ENCODE results near the gene DGKD.
A peak's percentile ranks its signal among the peaks of the same experiment; 100 is the strongest.
"Not testable (repeated sequence)": the region's sequence is repeated elsewhere in the genome, so short reads cannot be mapped to it uniquely, and the experiment has no call there.

Gene DGKD

GRCh38 chr2:233354971-233355574 is 779 bp downstream of the DGKD start:
- intact Hi-C loops (cut with DNase I) = loop anchor here (5.0 to 10.0 kb wide), 2 partner anchors 32 to 80 kb away; no protein-coding TSS in a partner anchor
- peak in 28 of 42 donors; percentile 13 to 70 (median 45) for DNase-seq

- DNase-seq = peak in 2 of 42 donors; percentile 4 to 12
- intact Hi-C loops (cut with DNase I) = loop anchor here (10.0 kb wide), 1 partner anchor 79 kb away; no protein-coding TSS in a partner anchor
These were observed 1.6 kb downstream of the DGKD start for GRCh38 chr2:233355916-233356315.

GRCh38 chr2:233356546-233357308 is 2.4 kb downstream of the DGKD start:
- peak in 2 of 42 donors; percentile 5 to 12 for DNase-seq
- intact Hi-C loops (cut with DNase I) = loop anchor here (10.0 kb wide), 1 partner anchor 78 kb away; no protein-coding TSS in a partner anchor

GRCh38 chr2:233358335-233358734 is 4.0 kb downstream of the DGKD start:
- intact Hi-C loops (cut with DNase I) = loop anchor here (10.0 kb wide), 1 partner anchor 76 kb away; no protein-coding TSS in a partner anchor
- no peak for DNase-seq

- DNase-seq = peak in 1 of 42 donors; percentile 0
- intact Hi-C loops (cut with DNase I) = loop anchor here (10.0 kb wide), 1 partner anchor 76 kb away; no protein-coding TSS in a partner anchor
These were observed 4.7 kb downstream of the DGKD start for GRCh38 chr2:233358947-233359346.

GRCh38 chr2:233359823-233360222 is 5.5 kb downstream of the DGKD start:
- DNase-seq = no peak
- intact Hi-C loops (cut with DNase I) = loop anchor here (10.0 kb wide), 1 partner anchor 75 kb away; no protein-coding TSS in a partner anchor

- intact Hi-C loops (cut with DNase I) = no loop called here
- peak in 1 of 42 donors; percentile 5 for DNase-seq
These were observed 6.5 kb downstream of the DGKD start for GRCh38 chr2:233360771-233361176.

- peak in 1 of 42 donors; percentile 6 for DNase-seq
- intact Hi-C loops (cut with DNase I) = no loop called here
These were observed 7.0 kb downstream of the DGKD start for GRCh38 chr2:233361297-233361696.

GRCh38 chr2:233362742-233363141 is 8.4 kb downstream of the DGKD start:
- intact Hi-C loops (cut with DNase I) = no loop called here
- DNase-seq = no peak

GRCh38 chr2:233363744-233364235 is 9.5 kb downstream of the DGKD start:
- intact Hi-C loops (cut with DNase I) = no loop called here
- DNase-seq = no peak

- DNase-seq = peak in 9 of 42 donors; percentile 14 to 68 (median 49)
- intact Hi-C loops (cut with DNase I) = no loop called here
These were observed 11.7 kb downstream of the DGKD start for GRCh38 chr2:233365861-233366520.

GRCh38 chr2:233367586-233367985 is 13.3 kb downstream of the DGKD start:
- intact Hi-C loops (cut with DNase I) = no loop called here
- DNase-seq = no peak

GRCh38 chr2:233368756-233369155 is 14.5 kb downstream of the DGKD start:
- intact Hi-C loops (cut with DNase I) = no loop called here
- DNase-seq = no peak

GRCh38 chr2:233369462-233369861 is 15.2 kb downstream of the DGKD start:
- peak in 1 of 42 donors; percentile 33 for DNase-seq
- intact Hi-C loops (cut with DNase I) = no loop called here

- intact Hi-C loops (cut with DNase I) = no loop called here
- peak in 7 of 42 donors; percentile 37 to 72 (median 47) for DNase-seq
These were observed 15.8 kb downstream of the DGKD start for GRCh38 chr2:233369897-233370685.

- DNase-seq = no peak
- intact Hi-C loops (cut with DNase I) = no loop called here
These were observed 17.3 kb downstream of the DGKD start for GRCh38 chr2:233371641-233372040.

GRCh38 chr2:233372855-233373254 is 18.6 kb downstream of the DGKD start:
- DNase-seq = no peak
- intact Hi-C loops (cut with DNase I) = no loop called here

GRCh38 chr2:233373316-233373715 is 19.0 kb downstream of the DGKD start:
- intact Hi-C loops (cut with DNase I) = no loop called here
- DNase-seq = no peak

GRCh38 chr2:233374776-233375175 is 20.5 kb downstream of the DGKD start:
- intact Hi-C loops (cut with DNase I); DNase-seq: not testable (repeated sequence)

All from head of caudate nucleus (tissue), 42 donors.